ENCODE results near the gene RFT1.

RFT1 gene

DNA sequence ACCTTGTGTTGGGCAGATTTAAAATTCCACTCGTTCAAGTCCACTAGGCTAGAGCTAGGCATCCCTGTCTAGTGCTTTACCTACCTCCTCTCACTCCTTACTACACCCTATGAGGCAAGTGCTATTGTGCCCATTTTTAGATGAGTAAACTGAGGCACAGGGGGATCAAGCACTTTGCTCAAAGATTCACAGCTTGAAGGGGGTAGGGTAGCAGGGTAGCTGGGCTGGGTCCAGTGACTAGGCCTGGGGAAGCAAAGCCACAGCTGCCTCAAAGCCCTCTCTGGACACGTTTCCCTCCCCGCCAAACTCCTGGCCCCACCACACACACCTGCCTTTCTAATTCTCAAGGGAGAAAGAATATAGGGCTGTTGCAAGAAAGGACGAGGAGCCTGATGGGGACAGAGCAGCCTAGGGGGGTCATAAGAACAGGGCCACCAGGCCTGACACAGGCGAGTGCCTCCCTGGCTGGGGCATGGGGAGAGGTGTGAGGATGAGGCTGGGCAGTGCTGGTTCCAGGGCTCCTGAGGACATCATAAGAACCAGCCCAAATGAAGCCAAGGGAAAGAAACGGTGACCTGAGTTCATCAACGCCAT, 49.5 kb downstream of the RFT1 start:
- TF ChIP-seq Cebpa-rat (IDR thresholded peaks at IDR 0.05) = no peak
- H3K9ac ChIP-seq = no peak overlapping the region
- no peaks in the 10 kb centered on the region for H3K36me3 ChIP-seq
- no peak overlapping the region for H3K4me3 ChIP-seq
- H3K4me1 ChIP-seq = peaks cover 22% of the 10 kb centered on the region
- no peaks in the 10 kb centered on the region for H3K9me3 ChIP-seq
- no peak overlapping the region; the same call in 1 of the 2 replicates for H3K4me2 ChIP-seq
- H3K27me3 ChIP-seq = no peaks in the 10 kb centered on the region
- no peak overlapping the region for H3K27ac ChIP-seq
- no peaks in the 10 kb centered on the region for H4K20me1 ChIP-seq

DNA sequence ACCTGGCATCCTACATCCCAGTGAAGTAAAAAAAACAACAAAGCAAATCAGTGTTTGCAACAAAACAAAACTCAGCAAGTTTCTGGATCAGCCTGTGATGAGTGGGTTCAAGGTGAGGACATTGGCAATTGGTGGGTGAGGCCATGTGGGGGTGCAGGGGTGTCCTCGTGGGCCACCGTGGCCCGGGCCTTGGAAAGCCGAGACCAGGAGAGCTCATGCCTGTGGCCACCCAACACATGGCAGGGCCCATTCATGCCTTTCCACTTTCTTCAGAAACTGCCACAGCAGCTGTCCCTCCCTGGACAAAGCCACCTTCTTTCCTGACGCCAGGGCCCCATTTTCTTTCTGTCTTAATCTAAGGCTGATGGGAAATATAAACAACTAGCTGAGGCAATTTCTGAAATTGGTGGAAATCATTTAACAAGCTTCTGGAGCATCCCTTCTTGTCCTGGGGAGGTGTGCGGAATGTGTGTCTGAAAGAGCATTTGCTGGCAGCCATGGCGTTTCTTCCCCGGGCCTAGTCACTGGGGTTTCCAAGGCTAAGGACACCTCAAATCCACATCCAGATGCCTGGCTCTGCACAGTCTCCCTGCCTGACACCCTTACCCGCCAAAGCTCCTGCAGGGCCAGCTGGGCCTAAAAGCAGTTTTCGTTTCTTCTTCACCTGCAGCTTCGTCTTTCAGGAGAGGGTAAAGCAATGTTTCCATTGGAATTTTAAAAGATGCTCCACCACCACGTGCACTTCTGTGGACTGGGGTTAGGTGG, 50.3 kb downstream of the RFT1 start:
- H3K4me1 ChIP-seq = peaks cover 22% of the 10 kb centered on the region
- no peak overlapping the region for H3K4me3 ChIP-seq
- H3K27ac ChIP-seq = no peak overlapping the region
- H3K36me3 ChIP-seq = no peaks in the 10 kb centered on the region
- H4K20me1 ChIP-seq = no peaks in the 10 kb centered on the region
- no peak for TF ChIP-seq Cebpa-rat (IDR thresholded peaks at IDR 0.05)
- no peaks in the 10 kb centered on the region for H3K9me3 ChIP-seq
- no peak overlapping the region for H3K4me2 ChIP-seq
- no peaks in the 10 kb centered on the region for H3K27me3 ChIP-seq
- H3K9ac ChIP-seq = no peak overlapping the region

DNA sequence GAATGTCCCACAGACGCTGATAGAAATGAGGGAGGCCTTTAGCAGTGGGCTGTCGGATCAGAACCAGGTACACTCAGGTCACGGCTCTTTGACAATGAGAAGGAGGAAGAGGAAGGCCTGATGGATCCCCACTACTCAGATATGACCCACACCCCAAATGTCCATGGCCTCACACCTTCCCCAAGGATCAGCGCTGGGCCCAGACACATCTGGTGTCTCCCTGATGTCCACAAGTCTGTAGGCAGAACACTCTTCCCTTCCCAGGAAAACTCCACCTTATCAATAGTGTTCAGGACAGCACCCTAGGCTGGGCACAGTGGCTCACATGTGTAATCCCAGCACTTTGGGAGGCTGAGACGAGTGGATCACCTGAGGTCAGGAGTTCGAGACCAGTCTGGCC, 51.1 kb downstream of the RFT1 start:
- H3K4me2 ChIP-seq = no peak overlapping the region
- no peak overlapping the region for H3K4me3 ChIP-seq
- no peak for TF ChIP-seq Cebpa-rat (IDR thresholded peaks at IDR 0.05)
- H3K27me3 ChIP-seq = no peaks in the 10 kb centered on the region
- H3K36me3 ChIP-seq = no peaks in the 10 kb centered on the region
- no peaks in the 10 kb centered on the region for H4K20me1 ChIP-seq
- H3K9me3 ChIP-seq = no peaks in the 10 kb centered on the region
- H3K27ac ChIP-seq = no peak overlapping the region
- H3K9ac ChIP-seq = no peak overlapping the region
- H3K4me1 ChIP-seq = peaks cover 22% of the 10 kb centered on the region

DNA sequence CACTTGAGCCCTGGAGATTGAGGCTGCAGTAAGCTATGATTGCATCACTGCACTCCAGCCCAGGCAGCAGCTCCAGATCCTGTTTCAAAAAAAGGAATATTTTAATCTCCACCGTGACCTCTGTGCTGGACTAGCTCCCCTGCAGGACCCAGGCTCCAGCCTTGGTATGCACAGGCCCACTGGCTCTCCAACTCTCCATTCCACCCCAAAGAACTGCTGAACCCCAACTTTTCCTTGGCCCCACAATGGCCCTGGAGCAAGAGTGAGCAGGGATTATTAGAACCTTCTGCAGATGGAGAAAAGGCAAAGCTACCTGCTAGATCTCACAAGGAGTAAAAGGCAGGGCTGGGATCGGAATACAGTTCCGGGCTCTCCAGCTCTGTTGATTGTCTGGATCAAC, 51.6 kb downstream of the RFT1 start:
- no peaks in the 10 kb centered on the region for H3K9me3 ChIP-seq
- H3K4me3 ChIP-seq = no peak overlapping the region
- no peak overlapping the region for H3K27ac ChIP-seq
- H3K36me3 ChIP-seq = no peaks in the 10 kb centered on the region
- no peak overlapping the region for H3K4me2 ChIP-seq
- no peak overlapping the region for H3K9ac ChIP-seq
- H3K27me3 ChIP-seq = no peaks in the 10 kb centered on the region
- H4K20me1 ChIP-seq = no peaks in the 10 kb centered on the region
- TF ChIP-seq Cebpa-rat (IDR thresholded peaks at IDR 0.05) = no peak
- H3K4me1 ChIP-seq = peaks cover 22% of the 10 kb centered on the region

DNA sequence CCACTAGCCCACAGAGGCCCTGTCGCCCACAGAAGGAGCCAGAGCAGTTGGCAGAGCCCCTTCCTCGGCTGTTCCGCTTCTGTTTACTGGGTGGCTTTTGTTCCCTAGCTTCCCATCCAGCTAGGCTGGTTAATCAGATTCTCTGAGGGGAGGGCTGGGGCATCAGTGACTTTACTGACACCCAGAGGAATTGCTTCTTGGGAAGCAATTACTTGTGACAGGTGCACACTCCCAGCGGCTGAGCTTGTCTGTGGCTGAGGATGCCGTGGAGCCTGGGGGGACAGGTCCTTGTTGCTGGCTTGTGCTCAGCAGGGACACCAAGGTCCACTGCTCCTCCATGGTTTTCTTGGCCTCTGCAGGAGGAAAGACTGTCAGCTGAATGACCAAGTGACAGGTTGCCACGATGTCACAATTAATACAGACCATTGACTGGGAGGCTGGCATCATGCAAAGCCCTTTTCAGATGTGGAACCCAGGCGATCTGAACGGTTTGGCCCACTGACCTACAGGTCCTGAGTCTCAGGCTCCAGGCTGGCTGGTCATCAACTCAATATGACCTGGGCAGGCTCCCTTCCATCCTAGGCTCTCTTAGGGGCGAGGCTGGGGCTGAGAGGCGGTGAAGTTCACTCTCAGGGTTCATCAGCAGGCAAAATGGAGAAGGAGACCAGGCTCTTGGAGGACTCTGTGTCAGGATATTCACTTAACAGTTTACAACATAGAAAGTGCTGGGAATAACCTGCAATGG, 52.6 kb downstream of the RFT1 start:
- Histone ChIP-seq H3K36me3 (no peaks in the 10 kb centered on the region), H4K20me1 (no peaks in the 10 kb centered on the region), H3K27me3 (no peaks in the 10 kb centered on the region), H3K9ac (no peak overlapping the region), H3K9me3 (no peaks in the 10 kb centered on the region), H3K4me3 (no peak overlapping the region), H3K4me2 (no peak overlapping the region), H3K4me1 (peaks cover 28% of the 10 kb centered on the region), H3K27ac (no peak overlapping the region)
- TF ChIP-seq Cebpa-rat (IDR thresholded peaks at IDR 0.05) = no peak

DNA sequence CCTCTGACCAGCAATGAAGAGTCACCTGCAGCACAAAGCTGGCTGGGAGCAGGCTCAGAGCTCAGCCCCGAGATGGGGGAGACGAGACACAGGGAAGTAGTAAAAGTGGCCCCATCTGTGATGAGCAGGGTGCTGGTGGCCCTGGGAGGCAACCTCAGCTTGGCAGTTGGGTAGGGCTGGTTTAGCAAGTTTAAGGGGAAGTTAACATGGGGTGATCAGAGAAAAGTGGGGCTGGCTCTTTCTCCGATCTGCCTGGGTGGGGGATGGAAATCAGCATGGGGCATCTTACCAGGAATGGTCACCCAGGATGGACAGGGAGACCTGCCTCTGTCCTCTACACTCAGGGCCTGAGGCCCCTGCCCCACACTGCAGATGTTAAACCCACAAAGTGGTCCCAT, 54.5 kb downstream of the RFT1 start:
- H3K4me1 ChIP-seq = peaks cover 39% of the 10 kb centered on the region
- H3K4me2 ChIP-seq = no peak overlapping the region
- H3K27ac ChIP-seq = no peak overlapping the region
- H3K9ac ChIP-seq = no peak overlapping the region
- H4K20me1 ChIP-seq = no peaks in the 10 kb centered on the region
- H3K27me3 ChIP-seq = no peaks in the 10 kb centered on the region
- no peaks in the 10 kb centered on the region for H3K9me3 ChIP-seq
- H3K36me3 ChIP-seq = no peaks in the 10 kb centered on the region
- no peak overlapping the region for H3K4me3 ChIP-seq
- no peak for TF ChIP-seq Cebpa-rat (IDR thresholded peaks at IDR 0.05)

DNA sequence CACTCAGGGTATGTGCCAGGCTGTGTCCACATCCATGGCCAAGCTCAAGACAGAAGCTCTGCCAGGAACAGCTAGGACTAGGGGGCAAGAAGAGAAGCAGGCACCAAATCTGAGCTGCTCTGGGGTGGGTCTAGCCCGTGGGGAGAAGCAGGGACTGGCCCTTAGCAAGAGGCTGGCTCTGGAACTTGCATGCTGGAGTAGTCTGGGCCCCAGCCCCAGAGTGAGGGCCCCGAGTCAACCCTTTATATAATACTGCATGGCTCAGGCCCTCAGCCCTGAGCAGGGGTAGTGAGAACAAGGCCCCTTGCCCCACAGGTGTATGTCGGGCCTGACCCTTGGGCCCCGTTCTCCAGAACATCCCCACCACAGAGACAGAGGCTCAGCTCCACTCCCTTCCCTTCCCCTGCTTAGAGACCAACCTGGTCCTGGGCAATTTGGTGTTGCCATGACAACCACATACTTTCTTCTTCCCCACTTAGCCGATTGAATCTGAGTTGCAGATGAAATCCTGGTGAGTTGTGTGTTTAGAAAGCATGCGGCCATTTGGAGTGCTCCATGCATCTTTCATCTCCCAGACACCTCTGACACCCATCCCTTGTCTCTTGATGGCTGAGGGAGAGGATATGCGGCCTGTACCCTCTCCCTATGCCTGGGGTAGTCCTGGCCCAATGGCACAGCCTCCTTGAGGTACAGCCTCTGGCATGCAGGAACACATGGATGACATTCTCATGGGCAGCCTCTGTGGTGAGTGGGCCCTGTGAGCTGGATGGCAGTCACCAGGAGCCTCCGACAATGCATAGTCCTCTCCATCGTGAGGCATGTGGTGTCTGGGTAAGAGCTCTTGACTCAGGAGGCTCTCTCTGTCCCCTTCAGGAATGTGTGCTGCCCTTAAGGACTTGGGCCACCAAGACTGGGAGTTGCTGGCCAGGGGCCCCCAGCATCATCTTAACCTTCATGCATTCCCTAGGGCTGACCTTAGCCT, 55.2 kb downstream of the RFT1 start:
- 0 out of 2 replicates have a peak overlapping the region, but pooled peaks have one; percentile 85 for H3K27ac ChIP-seq
- no peaks in the 10 kb centered on the region for H3K36me3 ChIP-seq
- peaks cover 37% of the 10 kb centered on the region for H3K4me1 ChIP-seq
- H4K20me1 ChIP-seq = no peaks in the 10 kb centered on the region
- no peak for TF ChIP-seq Cebpa-rat (IDR thresholded peaks at IDR 0.05)
- H3K9ac ChIP-seq = no peak overlapping the region
- no peak overlapping the region for H3K4me3 ChIP-seq
- H3K4me2 ChIP-seq = no peak overlapping the region
- H3K27me3 ChIP-seq = no peaks in the 10 kb centered on the region
- no peaks in the 10 kb centered on the region for H3K9me3 ChIP-seq

DNA sequence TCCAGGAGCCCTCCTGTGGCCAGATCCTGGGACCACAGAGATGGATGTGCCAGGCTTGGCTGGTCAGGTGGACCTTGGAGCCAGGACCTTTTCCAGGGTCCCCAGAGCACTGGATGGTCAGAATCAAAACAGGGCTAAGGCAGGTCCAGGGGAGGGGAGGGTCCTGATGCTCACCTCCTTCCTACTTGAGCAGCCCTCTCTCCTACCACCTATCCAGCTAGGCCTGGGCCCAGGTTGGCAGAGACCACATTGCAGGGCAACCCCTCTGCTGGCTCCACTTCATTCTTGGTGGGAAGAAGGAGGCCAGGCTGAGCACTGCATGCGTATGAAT, 55.9 kb downstream of the RFT1 start:
- no peaks in the 10 kb centered on the region for H4K20me1 ChIP-seq
- H3K4me1 ChIP-seq = peaks cover 42% of the 10 kb centered on the region
- H3K4me2 ChIP-seq = peak overlapping the region; percentile 100
- H3K4me3 ChIP-seq = no peak overlapping the region
- no peaks in the 10 kb centered on the region for H3K36me3 ChIP-seq
- TF ChIP-seq Cebpa-rat (IDR thresholded peaks at IDR 0.05) = no peak
- H3K9ac ChIP-seq = no peak overlapping the region
- H3K27me3 ChIP-seq = no peaks in the 10 kb centered on the region
- 0 out of 2 replicates have a peak overlapping the region, but pooled peaks have one; percentile 85 for H3K27ac ChIP-seq
- no peaks in the 10 kb centered on the region for H3K9me3 ChIP-seq

DNA sequence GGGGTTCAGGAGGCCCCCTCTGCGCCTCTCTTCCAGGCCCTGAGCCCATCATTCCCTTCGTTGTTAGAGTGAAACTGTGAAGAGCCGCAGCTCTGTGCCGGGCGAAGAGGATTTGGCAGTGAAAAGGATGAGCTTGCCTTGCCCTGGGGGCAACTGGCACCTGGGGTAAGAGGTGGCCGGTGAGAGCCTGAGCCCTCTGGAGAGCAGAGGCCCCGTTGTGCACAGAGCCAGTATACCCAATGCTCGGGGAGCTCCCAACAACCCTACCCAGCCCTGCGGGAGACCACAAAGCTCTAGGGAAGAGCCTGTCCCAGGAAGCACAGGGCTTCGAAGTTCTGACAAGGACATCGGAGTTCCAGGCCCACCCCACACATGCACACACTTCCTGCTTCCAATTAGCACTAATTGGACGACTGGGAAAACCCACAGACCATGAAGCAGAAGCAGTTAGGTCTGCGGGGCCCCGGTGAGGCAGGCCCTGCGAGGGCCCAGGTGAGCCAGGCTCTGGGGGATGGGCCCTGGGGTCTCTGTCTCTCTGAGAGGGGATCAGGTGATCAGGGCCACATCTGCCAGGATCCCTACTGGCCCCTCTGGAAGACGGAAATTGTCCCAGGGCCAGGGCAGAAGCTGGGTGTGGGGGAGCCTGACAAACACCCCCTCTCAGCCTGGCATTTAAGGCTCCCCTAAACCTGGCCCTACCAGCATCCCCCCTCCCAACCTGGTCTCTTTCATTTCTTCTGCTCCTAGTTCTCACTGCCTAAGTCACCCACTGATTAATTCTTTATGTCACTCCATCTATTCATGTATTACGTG, 56.5 kb downstream of the RFT1 start:
- peak overlapping the region; percentile 100 for H3K4me2 ChIP-seq
- no peaks in the 10 kb centered on the region for H3K9me3 ChIP-seq
- peak overlapping the region; percentile 85 for H3K27ac ChIP-seq
- H3K4me1 ChIP-seq = peaks cover 48% of the 10 kb centered on the region
- no peaks in the 10 kb centered on the region for H3K27me3 ChIP-seq
- no peaks in the 10 kb centered on the region for H3K36me3 ChIP-seq
- peak overlapping the region; percentile 79 for H3K9ac ChIP-seq
- H3K4me3 ChIP-seq = peak overlapping the region; percentile 71
- H4K20me1 ChIP-seq = no peaks in the 10 kb centered on the region
- no peak for TF ChIP-seq Cebpa-rat (IDR thresholded peaks at IDR 0.05)
